Measurements from ENCODE around the gene MYADM. TPM values are rescaled to one million over a fixed set of nuclear protein-coding genes. Genes with fewer than 3 reads are reported as not detected.
A peak's percentile ranks its signal among the peaks of the same experiment; 100 is the strongest.
"Not testable (repeated sequence)": the region's sequence is repeated elsewhere in the genome, so short reads cannot be mapped to it uniquely, and the experiment has no call there.

Gene MYADM
- total RNA-seq, 1 donor from 2014 or later: 80.4 TPM

GRCh38 chr19:53865918-53866864 lies 1.5 kb upstream of the MYADM start:
- peak overlapping the region; percentile 72 for H3K4me3 Mint-ChIP-seq (ENCODE audit: low read depth)
- TF ChIP-seq, protein P1, sequence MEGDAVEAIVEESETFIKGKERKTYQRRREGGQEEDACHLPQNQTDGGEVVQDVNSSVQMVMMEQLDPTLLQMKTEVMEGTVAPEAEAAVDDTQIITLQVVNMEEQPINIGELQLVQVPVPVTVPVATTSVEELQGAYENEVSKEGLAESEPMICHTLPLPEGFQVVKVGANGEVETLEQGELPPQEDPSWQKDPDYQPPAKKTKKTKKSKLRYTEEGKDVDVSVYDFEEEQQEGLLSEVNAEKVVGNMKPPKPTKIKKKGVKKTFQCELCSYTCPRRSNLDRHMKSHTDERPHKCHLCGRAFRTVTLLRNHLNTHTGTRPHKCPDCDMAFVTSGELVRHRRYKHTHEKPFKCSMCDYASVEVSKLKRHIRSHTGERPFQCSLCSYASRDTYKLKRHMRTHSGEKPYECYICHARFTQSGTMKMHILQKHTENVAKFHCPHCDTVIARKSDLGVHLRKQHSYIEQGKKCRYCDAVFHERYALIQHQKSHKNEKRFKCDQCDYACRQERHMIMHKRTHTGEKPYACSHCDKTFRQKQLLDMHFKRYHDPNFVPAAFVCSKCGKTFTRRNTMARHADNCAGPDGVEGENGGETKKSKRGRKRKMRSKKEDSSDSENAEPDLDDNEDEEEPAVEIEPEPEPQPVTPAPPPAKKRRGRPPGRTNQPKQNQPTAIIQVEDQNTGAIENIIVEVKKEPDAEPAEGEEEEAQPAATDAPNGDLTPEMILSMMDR (IDR thresholded peaks at IDR 0.05; ENCODE audit: unreplicated experiment): no peak
- H3K36me3 Mint-ChIP-seq (ENCODE audit: insufficient read depth): peaks cover 1% of the 10 kb centered on the region
- no peaks in the 10 kb centered on the region for H3K9me3 Mint-ChIP-seq (ENCODE audit: low read depth)
- peaks cover 50% of the 10 kb centered on the region for H3K4me1 Mint-ChIP-seq (ENCODE audit: low read depth)
- DNase-seq (ENCODE audit: low spot score, unreplicated experiment): no peak
- no peaks in the 10 kb centered on the region for H3K27me3 Mint-ChIP-seq
- H3K27ac Mint-ChIP-seq: peak overlapping the region; percentile 97

DNA sequence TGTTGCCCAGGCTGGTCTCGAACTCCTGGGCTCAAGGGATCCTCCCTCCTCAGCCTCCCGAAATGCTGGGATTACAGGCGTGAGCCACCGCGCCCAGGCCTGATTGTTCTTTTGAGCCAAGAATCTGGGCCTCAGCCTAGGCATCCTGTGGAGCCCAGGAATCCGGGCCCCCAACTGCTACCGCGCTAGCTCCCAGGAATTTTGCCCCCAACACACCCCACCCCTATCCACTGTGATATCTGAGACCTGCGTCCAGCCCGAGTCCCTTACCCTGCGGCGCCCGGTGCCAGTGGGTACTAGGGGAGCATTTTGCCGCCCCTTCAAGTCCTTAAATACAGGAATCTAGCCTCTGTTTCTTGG lies 838 bp upstream of the MYADM start:
- Mint-ChIP-seq H3K4me3 (ENCODE audit: low read depth) (peak overlapping the region; percentile 72), H3K9me3 (ENCODE audit: low read depth) (no peaks in the 10 kb centered on the region), H3K36me3 (ENCODE audit: insufficient read depth) (peaks cover 6% of the 10 kb centered on the region), H3K27ac (peak overlapping the region; percentile 97), H3K4me1 (ENCODE audit: low read depth) (peaks cover 55% of the 10 kb centered on the region), H3K27me3 (no peaks in the 10 kb centered on the region)
- no peak for DNase-seq (ENCODE audit: low spot score, unreplicated experiment)
- TF ChIP-seq, protein P1 (IDR thresholded peaks at IDR 0.05; ENCODE audit: unreplicated experiment): no peak

- H3K27me3 Mint-ChIP-seq: no peaks in the 10 kb centered on the region
- peak overlapping the region; percentile 98 for H3K27ac Mint-ChIP-seq
- H3K36me3 Mint-ChIP-seq (ENCODE audit: insufficient read depth): peaks cover 9% of the 10 kb centered on the region
- no peaks in the 10 kb centered on the region for H3K9me3 Mint-ChIP-seq (ENCODE audit: low read depth)
- no peak for DNase-seq (ENCODE audit: low spot score, unreplicated experiment)
- peak overlapping the region; percentile 94 for H3K4me3 Mint-ChIP-seq (ENCODE audit: low read depth)
- TF ChIP-seq, protein P1 (IDR thresholded peaks at IDR 0.05; ENCODE audit: unreplicated experiment): no peak
- peaks cover 54% of the 10 kb centered on the region for H3K4me1 Mint-ChIP-seq (ENCODE audit: low read depth)
Measured at GRCh38 chr19:53868091-53868891, 608 bp downstream of the MYADM start.

GRCh38 chr19:53868892-53869804 lies 1.5 kb downstream of the MYADM start:
- peak overlapping the region; percentile 83 for H3K4me3 Mint-ChIP-seq (ENCODE audit: low read depth)
- TF ChIP-seq, protein P1 (IDR thresholded peaks at IDR 0.05; ENCODE audit: unreplicated experiment): peak; percentile 43
- peak; percentile 84 for DNase-seq (ENCODE audit: low spot score, unreplicated experiment)
- no peaks in the 10 kb centered on the region for H3K27me3 Mint-ChIP-seq
- peaks cover 12% of the 10 kb centered on the region for H3K36me3 Mint-ChIP-seq (ENCODE audit: insufficient read depth)
- peaks cover 49% of the 10 kb centered on the region for H3K4me1 Mint-ChIP-seq (ENCODE audit: low read depth)
- H3K9me3 Mint-ChIP-seq (ENCODE audit: low read depth): no peaks in the 10 kb centered on the region
- peak overlapping the region; percentile 96 for H3K27ac Mint-ChIP-seq

DNA sequence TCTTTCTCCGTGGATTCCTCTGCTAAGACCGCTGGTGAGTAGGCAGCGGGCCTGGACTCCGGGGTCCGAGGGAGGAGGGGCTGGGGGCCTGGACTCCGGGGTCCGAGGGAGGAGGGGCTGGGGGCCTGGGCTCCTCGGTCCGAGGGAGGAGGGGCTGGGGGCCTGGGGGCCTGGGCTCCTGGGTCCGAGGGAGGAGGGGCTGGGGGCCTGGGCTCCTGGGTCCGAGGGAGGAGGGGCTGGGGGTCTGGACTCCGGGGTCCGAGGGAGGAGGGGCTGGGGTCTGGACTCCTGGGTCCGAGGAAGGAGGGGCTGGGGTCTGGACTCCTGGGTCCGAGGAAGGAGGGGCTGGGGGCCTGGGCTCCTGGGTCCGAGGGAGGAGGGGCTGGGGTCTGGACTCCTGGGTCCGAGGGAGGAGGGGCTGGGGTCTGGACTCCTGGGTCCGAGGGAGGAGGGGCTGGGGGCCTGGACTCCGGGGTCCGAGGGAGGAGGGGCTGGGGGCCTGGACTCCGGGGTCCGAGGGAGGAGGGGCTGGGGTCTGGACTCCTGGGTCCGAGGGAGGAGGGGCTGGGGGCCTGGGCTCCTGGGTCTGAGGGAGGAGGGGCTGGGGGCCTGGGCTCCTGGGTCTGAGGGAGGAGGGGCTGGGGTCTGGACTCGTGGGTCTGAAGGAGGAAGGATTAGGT lies 2.3 kb downstream of the MYADM start:
- H3K4me1 Mint-ChIP-seq (ENCODE audit: low read depth): peaks cover 41% of the 10 kb centered on the region
- not testable (repeated sequence) for H3K27me3 Mint-ChIP-seq; H3K9me3 Mint-ChIP-seq (ENCODE audit: low read depth); DNase-seq (ENCODE audit: low spot score, unreplicated experiment)
- peak overlapping the region; percentile 83 for H3K4me3 Mint-ChIP-seq (ENCODE audit: low read depth)
- H3K36me3 Mint-ChIP-seq (ENCODE audit: insufficient read depth): peaks cover 17% of the 10 kb centered on the region
- peak overlapping the region; percentile 96 for H3K27ac Mint-ChIP-seq

All from progenitor cell of endocrine pancreas (in vitro differentiated cells).